ENCODE measurements around the gene TRIM54. TPM values are rescaled to one million over a fixed set of nuclear protein-coding genes. Genes with fewer than 3 reads are reported as not detected.

Gene TRIM54
- total and polyA plus RNA-seq, 9 of the 15 experiments (the other 6 are each of a cell fraction or from before 2014, with no cell fraction given): not detected

DNA sequence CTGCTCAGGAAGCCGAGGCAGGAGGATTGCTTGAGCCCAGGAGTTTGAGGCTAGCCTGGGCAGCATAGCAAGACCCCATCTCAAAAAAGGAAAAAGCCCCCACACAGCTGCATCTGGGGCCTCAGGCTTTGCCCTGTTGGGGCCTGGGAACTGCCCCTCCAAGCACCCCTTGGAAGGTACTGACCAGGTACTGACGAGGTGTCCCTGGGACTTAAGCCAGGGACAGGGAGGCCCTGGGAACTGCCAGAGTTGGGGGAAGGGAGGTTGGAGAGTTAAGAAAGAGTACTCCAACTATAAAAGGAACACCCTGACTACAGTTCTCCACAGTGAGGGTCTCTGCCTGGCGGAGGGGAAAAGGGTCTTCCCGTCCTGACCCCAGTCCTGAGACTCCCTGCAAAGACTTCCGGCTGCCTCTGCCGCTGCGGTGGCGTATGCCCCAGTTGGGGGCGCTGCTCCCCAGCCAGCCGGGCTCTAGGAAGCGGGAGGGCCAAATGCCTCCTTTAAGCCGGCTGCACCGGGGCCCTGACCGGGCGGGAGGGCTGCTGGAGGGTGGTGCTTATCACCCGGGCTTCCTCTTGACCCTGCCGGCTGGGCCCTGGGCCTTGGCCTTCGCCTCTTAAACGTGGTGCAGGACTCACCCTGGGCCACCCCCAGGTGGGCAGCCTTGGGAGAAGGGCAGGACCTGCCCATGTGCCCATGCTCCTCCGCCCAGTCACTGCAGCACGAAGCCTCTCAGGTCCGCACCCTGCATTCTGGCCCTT, 32.2 kb upstream of the TRIM54 start (continued):
- TF ChIP-seq, protein P1, sequence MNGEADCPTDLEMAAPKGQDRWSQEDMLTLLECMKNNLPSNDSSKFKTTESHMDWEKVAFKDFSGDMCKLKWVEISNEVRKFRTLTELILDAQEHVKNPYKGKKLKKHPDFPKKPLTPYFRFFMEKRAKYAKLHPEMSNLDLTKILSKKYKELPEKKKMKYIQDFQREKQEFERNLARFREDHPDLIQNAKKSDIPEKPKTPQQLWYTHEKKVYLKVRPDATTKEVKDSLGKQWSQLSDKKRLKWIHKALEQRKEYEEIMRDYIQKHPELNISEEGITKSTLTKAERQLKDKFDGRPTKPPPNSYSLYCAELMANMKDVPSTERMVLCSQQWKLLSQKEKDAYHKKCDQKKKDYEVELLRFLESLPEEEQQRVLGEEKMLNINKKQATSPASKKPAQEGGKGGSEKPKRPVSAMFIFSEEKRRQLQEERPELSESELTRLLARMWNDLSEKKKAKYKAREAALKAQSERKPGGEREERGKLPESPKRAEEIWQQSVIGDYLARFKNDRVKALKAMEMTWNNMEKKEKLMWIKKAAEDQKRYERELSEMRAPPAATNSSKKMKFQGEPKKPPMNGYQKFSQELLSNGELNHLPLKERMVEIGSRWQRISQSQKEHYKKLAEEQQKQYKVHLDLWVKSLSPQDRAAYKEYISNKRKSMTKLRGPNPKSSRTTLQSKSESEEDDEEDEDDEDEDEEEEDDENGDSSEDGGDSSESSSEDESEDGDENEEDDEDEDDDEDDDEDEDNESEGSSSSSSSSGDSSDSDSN (IDR thresholded peaks at IDR 0.05; ENCODE audit: borderline replicate concordance in 1 of 2, low read depth in 2 of 2, low read length in 2 of 2): peak; percentile 80 to 93
- no peak for TF ChIP-seq ZNF445 (CRISPR knock-in tag; IDR thresholded peaks at IDR 0.05; ENCODE audit: low read depth)
- TF ChIP-seq ASH1L (IDR thresholded peaks at IDR 0.05; ENCODE audit: borderline replicate concordance, low read depth, partially characterized antibody): no peak
- peak; percentile 91 for TF ChIP-seq RB1 (IDR thresholded peaks at IDR 0.05; ENCODE audit: low read depth)
- peak; percentile 94 for TF ChIP-seq ETV5 (CRISPR knock-in tag; IDR thresholded peaks at IDR 0.05; ENCODE audit: low read depth)
- TF ChIP-seq ZNF384 (IDR thresholded peaks at IDR 0.05; ENCODE audit: low read depth, low read length): peak; percentile 64; the same call in 1 of the 2 replicates
- peak; percentile 16; the same call in 1 of the 2 replicates for TF ChIP-seq ARID1B (IDR thresholded peaks at IDR 0.05)
- peak; percentile 98 to 99 for TF ChIP-seq RAD21 (CRISPR knock-in tag; conservative IDR thresholded peaks at IDR 0.05 in 1 of 2, IDR thresholded peaks at IDR 0.05 in 1 of 2)
- TF ChIP-seq TAL1 (IDR thresholded peaks at IDR 0.05): no peak
- TF ChIP-seq CCNT2 (IDR thresholded peaks at IDR 0.05; ENCODE audit: borderline replicate concordance, extremely low read depth, insufficient read length, low read depth, low read length): no peak
- TF ChIP-seq FIP1L1 (IDR thresholded peaks at IDR 0.05; ENCODE audit: low read depth, low read length, poor library complexity, severe bottlenecking): peak; percentile 70
- peak; percentile 23; the same call in 1 of the 2 replicates for TF ChIP-seq NFIC (IDR thresholded peaks at IDR 0.05)
- TF ChIP-seq CC2D1A (IDR thresholded peaks at IDR 0.05): peak; percentile 78
- TF ChIP-seq YY1 (IDR thresholded peaks at IDR 0.05; ENCODE audit: borderline replicate concordance in 1 of 3, control insufficient read depth in 1 of 3, extremely low read depth in 1 of 3, insufficient read depth in 3 of 3, insufficient read length in 1 of 3, insufficient replicate concordance in 2 of 3, low read depth in 1 of 3, low read length in 2 of 3): peak in 2 of 3 experiments; percentile 34 to 39
- peak; percentile 6 for TF ChIP-seq ZFP36 (IDR thresholded peaks at IDR 0.05; ENCODE audit: low read depth, low read length, partially characterized antibody)
- peak; percentile 92 for TF ChIP-seq SMC3 (conservative IDR thresholded peaks at IDR 0.05; ENCODE audit: insufficient read depth, low read depth, low read length)
- TF ChIP-seq RBM22 (IDR thresholded peaks at IDR 0.05; ENCODE audit: low read depth, low read length, poor library complexity, severe bottlenecking): no peak
- peak; percentile 64 for TF ChIP-seq ATF7 (IDR thresholded peaks at IDR 0.05)
- TF ChIP-seq, protein P2, sequence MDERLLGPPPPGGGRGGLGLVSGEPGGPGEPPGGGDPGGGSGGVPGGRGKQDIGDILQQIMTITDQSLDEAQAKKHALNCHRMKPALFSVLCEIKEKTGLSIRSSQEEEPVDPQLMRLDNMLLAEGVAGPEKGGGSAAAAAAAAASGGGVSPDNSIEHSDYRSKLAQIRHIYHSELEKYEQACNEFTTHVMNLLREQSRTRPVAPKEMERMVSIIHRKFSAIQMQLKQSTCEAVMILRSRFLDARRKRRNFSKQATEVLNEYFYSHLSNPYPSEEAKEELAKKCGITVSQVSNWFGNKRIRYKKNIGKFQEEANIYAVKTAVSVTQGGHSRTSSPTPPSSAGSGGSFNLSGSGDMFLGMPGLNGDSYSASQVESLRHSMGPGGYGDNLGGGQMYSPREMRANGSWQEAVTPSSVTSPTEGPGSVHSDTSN (CRISPR knock-in tag; IDR thresholded peaks at IDR 0.05; ENCODE audit: low read depth): no peak
- TF ChIP-seq, protein P2 (tag; conservative IDR thresholded peaks at IDR 0.05; ENCODE audit: low read depth): no peak
- TF ChIP-seq POLR2G (IDR thresholded peaks at IDR 0.05; ENCODE audit: low read depth, low read length): peak; percentile 69
- peak; percentile 87 for TF ChIP-seq ELF1 (tag; IDR thresholded peaks at IDR 0.05)
- peak; percentile 61; the same call in 1 of the 2 replicates for TF ChIP-seq ARID2 (IDR thresholded peaks at IDR 0.05)
